Ascending aorta (tissue), 2 donors: ENCODE measurements around the gene INPP5A. TPM values are rescaled to one million over a fixed set of nuclear protein-coding genes. Genes with fewer than 3 reads are reported as not detected.

Experiments
- DNase-seq, 2 donors: peaks; one replicate each; pipeline ENCODE4 v3.0.0-alpha.2; 2019; ENCODE audit warnings: low spot score in 2 of 2
- H3K27ac ChIP-seq, 2 donors: fragments of 200-600 bp; sonication (generic); one replicate each; pipeline ENCODE4 v1.5.1; 2016 to 2017; ENCODE audit warnings: mild to moderate bottlenecking in 1 of 2
- H3K27me3 ChIP-seq: fragments of 200-600 bp; sonication (generic); one replicate; pipeline ENCODE4 v1.5.1; 2017
- H3K36me3 ChIP-seq, 2 donors: fragments of 200-600 bp; sonication (generic); one replicate each; pipeline ENCODE4 v1.5.1; 2016
- H3K4me1 ChIP-seq, 2 donors: fragments of 200-600 bp; sonication (generic); one replicate each; pipeline ENCODE4 v1.5.1; 2016 to 2017; ENCODE audit warnings: mild to moderate bottlenecking in 1 of 2
- H3K4me3 ChIP-seq, 2 donors: fragments of 200-600 bp; sonication (generic); one replicate each; pipeline ENCODE4 v1.5.1; 2016 to 2017; ENCODE audit warnings: mild to moderate bottlenecking in 1 of 2
- H3K9me3 ChIP-seq, 2 donors: fragments of 200-600 bp; sonication (generic); one replicate each; pipeline ENCODE4 v1.5.1; 2016
- intact Hi-C: fragments of 100-400 bp; cut with DNase I; formaldehyde crosslinking; loops from one replicate; pipeline ENCODE4 v1.15.1; 2023
- total RNA-seq: library from RNA; depleted of rRNA; stranded (reverse); fragments of >200 nt; gene quantifications from one replicate; pipeline ENCODE4 v1.1.0, GENCODE V29; 2016
- TF ChIP-seq, protein P1 (sequence below), 3 experiments: fragments of 200-600 bp in 2 of 3; fragments of 450-650 bp in 1 of 3; sonication (generic) in 2 of 3; IDR thresholded peaks; one replicate each; pipeline ENCODE4 v1.5.1; 2016 to 2019; ENCODE audit warnings: antibody characterized with exemption in 3 of 3, mild to moderate bottlenecking in 1 of 3, moderate library complexity in 1 of 3

INPP5A gene
- total RNA-seq, 1 donor from 2014 or later = 81.2 TPM

GRCh38 chr10:132808383-132809231 lies 271.0 kb downstream of the INPP5A start:
- DNase-seq = no peak
- no peaks in the 10 kb centered on the region for H3K9me3 ChIP-seq
- no peaks in the 10 kb centered on the region for H3K4me1 ChIP-seq
- TF ChIP-seq, protein P1, sequence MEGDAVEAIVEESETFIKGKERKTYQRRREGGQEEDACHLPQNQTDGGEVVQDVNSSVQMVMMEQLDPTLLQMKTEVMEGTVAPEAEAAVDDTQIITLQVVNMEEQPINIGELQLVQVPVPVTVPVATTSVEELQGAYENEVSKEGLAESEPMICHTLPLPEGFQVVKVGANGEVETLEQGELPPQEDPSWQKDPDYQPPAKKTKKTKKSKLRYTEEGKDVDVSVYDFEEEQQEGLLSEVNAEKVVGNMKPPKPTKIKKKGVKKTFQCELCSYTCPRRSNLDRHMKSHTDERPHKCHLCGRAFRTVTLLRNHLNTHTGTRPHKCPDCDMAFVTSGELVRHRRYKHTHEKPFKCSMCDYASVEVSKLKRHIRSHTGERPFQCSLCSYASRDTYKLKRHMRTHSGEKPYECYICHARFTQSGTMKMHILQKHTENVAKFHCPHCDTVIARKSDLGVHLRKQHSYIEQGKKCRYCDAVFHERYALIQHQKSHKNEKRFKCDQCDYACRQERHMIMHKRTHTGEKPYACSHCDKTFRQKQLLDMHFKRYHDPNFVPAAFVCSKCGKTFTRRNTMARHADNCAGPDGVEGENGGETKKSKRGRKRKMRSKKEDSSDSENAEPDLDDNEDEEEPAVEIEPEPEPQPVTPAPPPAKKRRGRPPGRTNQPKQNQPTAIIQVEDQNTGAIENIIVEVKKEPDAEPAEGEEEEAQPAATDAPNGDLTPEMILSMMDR (IDR thresholded peaks at IDR 0.05) = no peak
- no peaks in the 10 kb centered on the region for H3K36me3 ChIP-seq
- intact Hi-C loops = no loop called here
- H3K27me3 ChIP-seq = no peaks in the 10 kb centered on the region
- no peak overlapping the region for H3K27ac ChIP-seq
- H3K4me3 ChIP-seq = no peak overlapping the region

GRCh38 chr10:132809232-132810140 lies 271.9 kb downstream of the INPP5A start:
- H3K27me3 ChIP-seq = no peaks in the 10 kb centered on the region

DNA sequence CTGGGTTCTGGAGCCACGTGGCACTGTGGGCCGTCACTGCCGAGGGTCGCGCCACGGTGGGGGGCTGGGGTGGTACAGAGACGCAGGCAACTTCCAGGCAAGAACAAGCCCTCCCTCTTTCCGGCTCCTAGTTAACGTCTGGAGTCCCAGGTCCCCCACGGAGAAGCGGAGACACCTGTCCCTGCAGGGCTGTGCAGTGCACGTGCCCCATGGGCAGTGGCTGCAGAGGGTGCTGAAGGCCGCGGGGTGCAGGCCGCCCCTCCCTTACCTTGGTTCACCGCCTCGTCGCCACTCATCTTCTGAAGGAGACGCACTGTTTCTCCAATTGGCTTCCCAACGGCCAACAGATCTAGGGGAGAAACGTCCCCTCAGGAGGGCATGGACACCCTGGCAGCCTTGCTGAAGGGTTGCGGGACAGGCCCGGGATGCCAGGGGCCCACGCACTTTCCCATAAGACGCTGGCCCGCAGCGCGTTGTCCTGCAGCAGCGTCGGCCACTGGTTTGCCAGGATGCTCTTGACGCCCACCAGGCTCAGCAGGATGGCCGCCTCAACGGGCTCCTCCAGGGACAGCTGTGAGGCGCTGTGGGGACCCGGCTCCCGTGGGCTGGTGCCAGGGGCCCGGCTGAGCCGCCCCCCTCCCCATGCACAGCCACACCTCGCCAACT lies 272.7 kb downstream of the INPP5A start:
- Histone ChIP-seq H3K9me3 (no peaks in the 10 kb centered on the region), H3K27ac (no peak overlapping the region), H3K27me3 (no peaks in the 10 kb centered on the region), H3K4me1 (no peaks in the 10 kb centered on the region), H3K4me3 (no peak overlapping the region), H3K36me3 (no peaks in the 10 kb centered on the region)
- intact Hi-C loops = no loop called here
- TF ChIP-seq, protein P1 (IDR thresholded peaks at IDR 0.05) = no peak
- DNase-seq = no peak

More at GRCh38 chr10:132809232-132810140, 271.9 kb downstream of the INPP5A start:
- TF ChIP-seq, protein P1 (IDR thresholded peaks at IDR 0.05) = no peak
- H3K27ac ChIP-seq = no peak overlapping the region
- H3K4me1 ChIP-seq = no peaks in the 10 kb centered on the region
- DNase-seq = no peak
- intact Hi-C loops = no loop called here
- no peaks in the 10 kb centered on the region for H3K9me3 ChIP-seq
- H3K4me3 ChIP-seq = no peak overlapping the region
- H3K36me3 ChIP-seq = no peaks in the 10 kb centered on the region

DNA sequence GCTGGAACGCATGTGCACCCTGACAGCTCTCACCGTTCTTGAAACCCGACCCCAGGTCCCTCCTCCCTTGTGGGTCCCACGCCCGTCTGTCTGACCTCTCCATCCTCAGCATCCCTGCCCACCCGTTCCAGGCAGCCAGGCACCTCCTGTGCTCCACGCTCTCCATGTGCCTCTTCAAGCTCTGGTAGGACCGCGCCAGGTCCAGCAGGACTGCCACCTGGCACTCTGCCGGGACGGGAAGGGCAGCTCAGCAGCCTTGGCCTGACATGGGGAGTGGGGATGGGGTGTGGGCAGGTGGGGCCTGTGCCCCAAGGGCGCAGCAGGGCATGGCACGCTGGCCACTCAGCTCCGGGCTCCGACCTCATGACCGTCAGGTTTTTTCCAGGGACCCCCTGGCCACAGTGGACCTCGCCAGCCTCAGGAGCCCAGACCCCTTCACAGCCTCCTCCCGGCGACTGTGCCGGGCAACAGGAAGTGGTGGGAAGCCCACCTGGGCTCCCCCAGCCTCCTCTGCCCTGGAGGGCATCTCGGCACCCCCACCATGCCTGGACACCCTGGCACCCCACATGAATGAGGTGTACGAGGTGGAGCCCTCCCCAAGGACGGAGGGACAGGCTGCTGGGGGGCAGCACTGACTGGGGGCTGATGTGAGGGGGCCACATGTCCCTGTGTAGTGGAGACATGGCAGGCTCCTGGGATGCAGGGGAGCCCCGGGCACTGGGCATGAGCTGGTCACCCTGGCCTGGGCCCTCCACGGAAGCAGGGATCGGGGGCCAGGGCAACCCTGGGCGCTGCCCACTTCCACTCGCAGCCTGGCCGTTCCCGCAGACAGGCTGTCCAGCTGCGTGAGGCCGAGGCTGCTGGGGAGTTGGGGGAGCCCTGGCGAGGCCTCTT lies 273.5 kb downstream of the INPP5A start:
- Histone ChIP-seq H3K4me3 (no peak overlapping the region), H3K27me3 (no peaks in the 10 kb centered on the region), H3K4me1 (no peaks in the 10 kb centered on the region), H3K27ac (no peak overlapping the region), H3K9me3 (no peaks in the 10 kb centered on the region), H3K36me3 (no peaks in the 10 kb centered on the region)
- TF ChIP-seq, protein P1 (IDR thresholded peaks at IDR 0.05) = no peak
- intact Hi-C loops = no loop called here
- DNase-seq = no peak
